Spinal cord (tissue), 10 donors: Measurements from ENCODE around the gene PTBP3. TPM values are rescaled to one million over a fixed set of nuclear protein-coding genes. Genes with fewer than 3 reads are reported as not detected.

Experiments used
- DNase-seq, 6 donors: peaks; one replicate each; pipeline versions ENCODE4 v3.0.0 to v3.0.0-alpha.2; 2013 to 2015; ENCODE audit warnings: low spot score in 6 of 6, low read depth in 4 of 6
- H3K27ac ChIP-seq: one replicate; pipeline ENCODE4 v1.5.1; 2013; ENCODE audit warnings: low read depth, low read length, control low read depth
- H3K27me3 ChIP-seq: one replicate; pipeline ENCODE4 v1.6.1; 2013; ENCODE audit warnings: low read length; ENCODE audit not compliant: control insufficient read depth, insufficient read depth
- H3K36me3 ChIP-seq: one replicate; pipeline ENCODE4 v1.6.1; 2013; ENCODE audit warnings: low read length; ENCODE audit not compliant: control insufficient read depth, insufficient read depth
- H3K4me1 ChIP-seq: one replicate; pipeline ENCODE4 v1.6.1; 2013; ENCODE audit warnings: low read length; ENCODE audit not compliant: control insufficient read depth, insufficient read depth
- H3K4me3 ChIP-seq: one replicate; pipeline ENCODE4 v1.5.1; 2013; ENCODE audit warnings: low read depth, low read length, control low read depth
- H3K9me3 ChIP-seq: one replicate; pipeline ENCODE4 v1.6.1; 2013; ENCODE audit warnings: low read length; ENCODE audit not compliant: control insufficient read depth, insufficient read depth
- WGBS: methylation state at CpG from one replicate; pipeline ENCODE4 v1.1.5; 2013; ENCODE audit warnings: missing lambda C conversion rate; ENCODE audit not compliant: insufficient coverage; 5-methylcytosine and 5-hydroxymethylcytosine counted together
- polyA plus RNA-seq, 2 donors: library from polyadenylated mRNA; unstranded; fragments of 120-200 nt; gene quantifications; one replicate each; pipeline ENCODE4 v1.2.1, GENCODE V29; 2013; ENCODE audit not compliant: insufficient read length in 2 of 2
- total RNA-seq, 2 donors: library from RNA; depleted of rRNA in 1 of 2; stranded (reverse); fragments of 120-200 nt in 1 of 2; fragments of >200 nt in 1 of 2; gene quantifications; one replicate each; pipeline versions ENCODE4 v1.2.3 to v1.2.4, GENCODE V29; 2013 to 2014
- donor health status: healthy.

PTBP3 gene
- total and polyA plus RNA-seq, 4 donors, result 15.5 to 42.7 (median 18.6) TPM

- whole genome bisulfite sequencing, result no CpG with 5 or more reads among the region's 2 CpGs
- Histone ChIP-seq H3K27me3 (no peaks in the 10 kb centered on the region), H3K27ac (no peak overlapping the region), H3K4me1 (no peaks in the 10 kb centered on the region), H3K9me3 (no peaks in the 10 kb centered on the region), H3K4me3 (no peak overlapping the region), H3K36me3 (no peaks in the 10 kb centered on the region)
- DNase-seq, result no peak
These were observed 148.5 kb downstream of the PTBP3 start for GRCh38 chr9:112184946-112185345.

GRCh38 chr9:112184221-112184620 lies 149.2 kb downstream of the PTBP3 start:
- no peak for DNase-seq
- Histone ChIP-seq H3K36me3 (no peaks in the 10 kb centered on the region), H3K27ac (no peak overlapping the region), H3K4me3 (no peak overlapping the region), H3K27me3 (no peaks in the 10 kb centered on the region), H3K9me3 (no peaks in the 10 kb centered on the region), H3K4me1 (no peaks in the 10 kb centered on the region)
- no CpG with 5 or more reads among the region's 3 CpGs for WGBS

- Histone ChIP-seq H3K4me1 (peaks cover 7% of the 10 kb centered on the region), H3K27ac (no peak overlapping the region), H3K9me3 (no peaks in the 10 kb centered on the region), H3K27me3 (no peaks in the 10 kb centered on the region), H3K4me3 (no peak overlapping the region), H3K36me3 (no peaks in the 10 kb centered on the region)
- no CpG with 5 or more reads among the region's 3 CpGs for WGBS
- no peak for DNase-seq
These were observed 153.0 kb downstream of the PTBP3 start for GRCh38 chr9:112180387-112180881.

- H3K4me3 ChIP-seq, result no peak overlapping the region
- DNase-seq, result no peak
- no peaks in the 10 kb centered on the region for H3K9me3 ChIP-seq
- H3K27me3 ChIP-seq, result no peaks in the 10 kb centered on the region
- H3K36me3 ChIP-seq, result no peaks in the 10 kb centered on the region
- no CpG with 5 or more reads among the region's 4 CpGs for WGBS
- peaks cover 9% of the 10 kb centered on the region for H3K4me1 ChIP-seq
- no peak overlapping the region for H3K27ac ChIP-seq
These were observed 153.6 kb downstream of the PTBP3 start for GRCh38 chr9:112179816-112180215.

- H3K4me3 ChIP-seq, result no peak overlapping the region
These were observed 156.9 kb downstream of the PTBP3 start for GRCh38 chr9:112176524-112176923.

GRCh38 chr9:112175796-112176315 lies 157.6 kb downstream of the PTBP3 start:
- no peak for DNase-seq
- Histone ChIP-seq H3K27me3 (no peaks in the 10 kb centered on the region), H3K4me3 (peak overlapping the region; percentile 46), H3K27ac (no peak overlapping the region), H3K4me1 (peaks cover 22% of the 10 kb centered on the region), H3K36me3 (no peaks in the 10 kb centered on the region), H3K9me3 (no peaks in the 10 kb centered on the region)
- WGBS, result 62% methylated on average over 12 of the region's 17 CpGs

More at GRCh38 chr9:112176524-112176923, 156.9 kb downstream of the PTBP3 start:
- H3K9me3 ChIP-seq, result no peaks in the 10 kb centered on the region
- no CpG with 5 or more reads among the region's 5 CpGs for WGBS
- H3K27me3 ChIP-seq, result no peaks in the 10 kb centered on the region
- H3K36me3 ChIP-seq, result no peaks in the 10 kb centered on the region
- H3K4me1 ChIP-seq, result peaks cover 22% of the 10 kb centered on the region
- DNase-seq, result no peak
- H3K27ac ChIP-seq, result no peak overlapping the region

GRCh38 chr9:112174965-112175795 lies 158.2 kb downstream of the PTBP3 start, which contains the start of gene SUSD1:
Gene SUSD1, minus strand, starts transcription at chr9:112175297. Its CDS starts 62 bp downstream, at chr9:112175235.
- DNase-seq, result peak in 3 of 6 donors; percentile 23 to 69 (median 63)
- Histone ChIP-seq H3K4me1 (peaks cover 22% of the 10 kb centered on the region), H3K9me3 (no peaks in the 10 kb centered on the region), H3K27me3 (no peaks in the 10 kb centered on the region), H3K36me3 (no peaks in the 10 kb centered on the region), H3K27ac (no peak within 1 kb of the TSS), H3K4me3 (peak within 1 kb of the TSS; percentile 46)
- under 1% methylated on average over 87 of the region's 88 CpGs for WGBS

GRCh38 chr9:112174222-112174964 lies 159.0 kb downstream of the PTBP3 start:
- Histone ChIP-seq H3K4me3 (peak overlapping the region; percentile 35), H3K36me3 (no peaks in the 10 kb centered on the region), H3K4me1 (peaks cover 22% of the 10 kb centered on the region), H3K27ac (no peak overlapping the region), H3K27me3 (no peaks in the 10 kb centered on the region), H3K9me3 (no peaks in the 10 kb centered on the region)
- WGBS, result 2% methylated on average over 32 of the region's 42 CpGs
- DNase-seq, result peak in 3 of 6 donors; percentile 19 to 65 (median 61)

- DNase-seq, result no peak
- 97% methylated on average over 15 of the region's 18 CpGs for WGBS
- no peaks in the 10 kb centered on the region for H3K36me3 ChIP-seq
- no peak overlapping the region for H3K27ac ChIP-seq
- H3K9me3 ChIP-seq, result no peaks in the 10 kb centered on the region
- no peak overlapping the region for H3K4me3 ChIP-seq
- H3K27me3 ChIP-seq, result no peaks in the 10 kb centered on the region
- H3K4me1 ChIP-seq, result peaks cover 22% of the 10 kb centered on the region
These were observed 159.8 kb downstream of the PTBP3 start for GRCh38 chr9:112173489-112174221.
